IPS-18c (cell line): ENCODE measurements around the gene GJC1.

Experiments used
- H3K4me3 ChIP-seq: 2 replicates; pipeline ENCODE4 v1.7.0; 2013; ENCODE audit warnings: low read depth, mild to moderate bottlenecking, low read length, moderate library complexity; ENCODE audit not compliant: insufficient read depth
- H3K9me3 ChIP-seq: one replicate; pipeline ENCODE4 v1.6.1; 2013; ENCODE audit warnings: mild to moderate bottlenecking, low read length, moderate library complexity; ENCODE audit not compliant: control insufficient read depth, insufficient read depth

The GJC1 gene

GRCh38 chr17:44774271-44775135 is 55.6 kb downstream of the GJC1 start:
- peak overlapping the region; percentile 81; the same call in 1 of the 2 replicates for H3K4me3 ChIP-seq
- peaks cover 2% of the 10 kb centered on the region for H3K9me3 ChIP-seq

GRCh38 chr17:44773140-44773539 is 56.9 kb downstream of the GJC1 start:
- H3K9me3 ChIP-seq = peaks cover 2% of the 10 kb centered on the region

DNA sequence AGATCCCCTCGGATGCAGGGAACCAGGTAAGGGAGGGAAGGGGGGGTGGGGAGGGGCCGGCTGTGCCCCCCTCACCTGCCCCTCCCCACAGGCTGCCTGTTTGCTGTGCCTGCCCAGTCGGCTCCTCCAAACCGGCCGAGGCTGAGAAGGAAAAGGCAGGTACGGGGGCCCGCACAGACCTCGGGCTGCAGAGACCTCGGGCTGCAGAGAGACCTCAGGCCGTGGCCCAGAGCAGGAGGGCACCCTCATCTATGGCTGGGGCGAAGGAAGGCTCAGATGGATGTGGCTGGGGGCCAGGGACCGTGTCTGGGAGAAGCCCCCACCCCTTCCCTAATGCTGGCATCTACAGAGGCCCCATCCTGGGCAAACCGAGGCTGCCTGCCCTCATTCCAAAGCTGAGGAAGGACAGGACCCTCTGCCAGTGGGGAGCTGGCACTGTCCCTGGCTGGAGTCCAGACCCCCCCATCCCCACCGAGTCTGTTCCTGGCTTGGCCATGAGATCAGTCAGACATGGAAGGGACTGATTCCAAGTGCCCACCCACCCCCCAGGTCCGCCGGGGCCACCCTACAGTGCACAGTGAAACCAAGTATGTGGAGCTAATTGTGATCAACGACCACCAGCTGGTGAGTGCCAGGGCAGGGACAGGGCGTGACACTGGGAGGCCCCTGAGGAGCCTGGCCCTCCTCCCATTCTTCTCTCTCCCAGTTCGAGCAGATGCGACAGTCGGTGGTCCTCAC is 57.6 kb downstream of the GJC1 start:
- Histone ChIP-seq H3K4me3 (no peak overlapping the region), H3K9me3 (peaks cover 2% of the 10 kb centered on the region)

More at GRCh38 chr17:44773140-44773539, 56.9 kb downstream of the GJC1 start:
- H3K4me3 ChIP-seq = no peak overlapping the region

DNA sequence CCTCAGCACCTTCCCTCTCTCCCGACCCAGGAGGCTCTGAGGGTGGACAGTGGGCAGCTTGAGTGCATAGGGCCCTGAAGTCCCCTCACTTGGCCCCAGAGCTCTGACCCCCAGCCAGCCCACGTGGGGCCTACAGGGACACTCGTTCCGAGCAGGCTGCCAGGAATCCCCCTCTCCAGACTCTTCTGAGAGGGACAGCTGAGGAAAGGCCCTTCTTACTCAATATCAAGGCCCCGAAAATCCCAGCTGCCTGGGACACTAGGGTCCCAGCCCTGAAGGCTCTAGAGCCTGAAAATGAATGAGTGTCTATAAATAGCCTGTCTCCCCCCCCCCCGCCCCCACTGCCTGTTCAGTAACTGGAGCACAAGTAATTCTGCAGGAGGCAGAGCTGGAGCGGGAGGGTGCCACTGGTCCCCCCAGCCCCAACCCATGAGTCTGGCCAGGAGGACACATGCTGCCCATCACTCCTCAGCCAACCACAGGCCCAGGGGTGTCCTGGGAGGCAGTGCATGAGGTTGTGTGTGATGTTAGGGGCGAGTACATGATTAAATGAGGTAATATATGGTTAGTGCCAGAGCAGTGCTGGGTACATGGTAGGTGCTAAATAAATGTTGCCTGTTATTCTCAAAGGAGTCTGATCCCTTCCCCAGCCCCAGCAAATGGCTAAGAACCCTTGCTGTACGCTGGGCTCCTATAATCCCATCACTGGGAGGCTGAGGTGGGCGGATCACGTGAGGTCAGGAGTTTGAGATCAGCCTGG is 59.7 kb downstream of the GJC1 start:
- Histone ChIP-seq H3K4me3 (no peak overlapping the region), H3K9me3 (peaks cover 2% of the 10 kb centered on the region)

GRCh38 chr17:44769647-44770084 is 60.4 kb downstream of the GJC1 start:
- peaks cover 2% of the 10 kb centered on the region for H3K9me3 ChIP-seq
- no peak overlapping the region for H3K4me3 ChIP-seq

GRCh38 chr17:44769230-44769629 is 60.9 kb downstream of the GJC1 start:
- Histone ChIP-seq H3K4me3 (no peak overlapping the region), H3K9me3 (peaks cover 2% of the 10 kb centered on the region)

GRCh38 chr17:44768505-44769142 is 61.5 kb downstream of the GJC1 start:
- H3K4me3 ChIP-seq = no peak overlapping the region
- peaks cover 4% of the 10 kb centered on the region for H3K9me3 ChIP-seq

GRCh38 chr17:44767493-44767892 is 62.6 kb downstream of the GJC1 start:
- H3K4me3 ChIP-seq = no peak overlapping the region
- peaks cover 4% of the 10 kb centered on the region for H3K9me3 ChIP-seq

- peaks cover 2% of the 10 kb centered on the region for H3K9me3 ChIP-seq
- H3K4me3 ChIP-seq = no peak overlapping the region
These were observed 63.6 kb downstream of the GJC1 start for GRCh38 chr17:44766409-44767038.

DNA sequence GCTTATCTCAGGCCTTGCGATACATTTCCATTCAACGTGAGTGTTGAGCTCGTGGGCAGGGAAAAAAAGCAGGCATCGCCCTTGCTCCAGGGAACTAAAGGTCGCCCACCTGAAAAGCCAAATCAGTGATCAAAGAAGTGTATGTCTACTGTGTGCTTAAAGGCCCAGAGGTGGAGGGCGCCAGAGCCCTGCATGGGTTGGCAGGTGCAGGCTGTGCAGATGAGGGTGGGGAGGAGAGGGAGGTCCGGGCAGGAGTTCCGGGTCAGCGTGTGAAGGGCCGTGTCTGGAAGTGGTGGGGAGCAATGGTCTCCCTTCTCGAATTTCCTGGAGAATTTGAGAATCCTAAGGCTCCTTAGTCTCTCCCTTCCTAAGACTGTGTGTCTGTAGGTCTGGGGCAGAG is 64.1 kb downstream of the GJC1 start:
- no peak overlapping the region for H3K4me3 ChIP-seq
- peaks cover 2% of the 10 kb centered on the region for H3K9me3 ChIP-seq

- H3K9me3 ChIP-seq = peaks cover 2% of the 10 kb centered on the region
These were observed 66.9 kb downstream of the GJC1 start for GRCh38 chr17:44763170-44763569.

DNA sequence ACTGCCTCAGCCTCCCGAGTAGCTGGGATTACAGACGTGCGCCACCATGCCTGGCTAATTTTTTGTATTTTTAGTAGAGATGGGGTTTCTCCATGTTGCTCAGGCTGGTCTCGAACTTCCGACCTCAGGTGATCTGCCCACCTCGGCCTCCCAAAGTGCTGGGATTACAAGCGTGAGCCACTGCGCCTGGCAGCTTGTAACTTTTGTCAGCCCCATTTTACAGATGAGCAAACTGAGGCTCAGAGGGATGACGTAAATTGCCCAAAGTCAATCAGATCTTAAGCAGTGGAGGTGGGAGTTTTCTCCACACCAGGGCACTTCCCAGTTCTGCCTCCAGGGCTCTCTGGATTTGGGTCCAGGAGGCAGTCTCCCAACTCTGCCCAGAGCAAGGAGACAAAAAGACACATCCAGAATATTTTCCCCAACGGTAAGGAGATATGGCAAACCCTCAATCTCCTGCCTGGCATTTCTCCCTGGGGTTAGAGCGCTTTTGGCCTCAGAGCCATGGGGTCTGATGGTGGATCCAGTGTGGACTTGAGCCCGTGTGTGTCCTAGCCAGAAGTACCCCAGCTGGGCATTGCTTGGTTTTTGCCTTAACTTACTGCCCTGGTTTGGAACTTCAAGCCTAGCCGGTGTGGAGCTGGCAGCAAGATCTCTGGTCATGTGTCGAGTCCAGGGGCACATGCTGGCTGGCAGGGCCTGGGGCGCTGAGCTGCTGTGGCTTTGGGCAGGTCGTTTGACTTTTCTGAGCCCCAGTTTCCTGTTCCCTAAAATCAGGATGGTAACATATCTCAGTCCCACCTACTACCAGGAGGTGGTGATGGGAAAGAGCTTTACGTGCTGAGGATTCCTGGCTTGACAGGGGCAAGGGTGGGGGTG is 67.9 kb downstream of the GJC1 start:
- no peak overlapping the region for H3K4me3 ChIP-seq
- peaks cover 2% of the 10 kb centered on the region for H3K9me3 ChIP-seq

More at GRCh38 chr17:44763170-44763569, 66.9 kb downstream of the GJC1 start:
- no peak overlapping the region for H3K4me3 ChIP-seq

- H3K4me3 ChIP-seq = no peak overlapping the region
- H3K9me3 ChIP-seq = peaks cover 2% of the 10 kb centered on the region
These were observed 69.4 kb downstream of the GJC1 start for GRCh38 chr17:44760474-44761308.

GRCh38 chr17:44759916-44760243 is 70.2 kb downstream of the GJC1 start:
- Histone ChIP-seq H3K4me3 (no peak overlapping the region; the same call in 1 of the 2 replicates), H3K9me3 (peaks cover 2% of the 10 kb centered on the region)
